Measurements from ENCODE around the gene CCDC33.

CCDC33 gene

GRCh38 chr15:74259292-74259648 lies 23.1 kb downstream of the CCDC33 start:
- DNase-seq, result no peak

DNA sequence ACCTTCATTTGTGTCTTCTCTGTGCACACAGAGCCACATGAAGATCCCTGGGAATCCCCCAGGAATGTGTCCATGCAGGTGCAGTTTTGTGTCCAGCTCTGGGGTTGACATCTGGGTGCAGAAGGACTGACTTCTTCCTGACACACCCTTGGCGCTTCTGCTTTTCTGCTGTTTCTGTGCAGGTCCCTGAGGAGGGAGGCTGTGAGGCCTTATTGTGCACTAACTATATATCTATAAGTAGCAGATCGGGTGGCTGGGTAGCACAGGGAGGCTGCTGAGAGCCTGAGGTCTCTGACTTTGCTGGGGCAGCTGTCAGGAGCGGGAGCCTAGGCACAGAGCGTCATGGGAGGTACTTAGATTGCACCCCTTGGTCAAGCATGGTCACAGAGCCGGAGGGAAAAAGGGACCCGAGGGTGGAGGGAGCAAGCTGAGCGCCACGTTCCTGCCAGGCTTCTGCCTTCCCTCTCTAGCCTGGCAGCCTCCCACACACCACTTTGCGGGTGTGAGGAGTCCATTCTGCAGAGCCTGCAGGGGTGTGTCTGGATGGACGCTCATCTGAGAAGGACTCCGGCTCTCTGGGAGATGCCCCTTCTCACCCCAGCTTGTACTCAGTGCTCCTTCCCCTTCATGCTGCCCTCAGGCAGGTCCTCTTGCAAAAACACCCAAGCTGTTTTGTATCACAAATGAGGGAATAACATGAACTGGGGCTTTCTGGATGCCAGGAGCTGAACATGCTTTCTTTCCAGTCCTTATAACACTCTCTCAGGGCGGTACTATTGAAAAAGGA lies 23.9 kb downstream of the CCDC33 start:
- no peak for DNase-seq

GRCh38 chr15:74261041-74261440 lies 24.9 kb downstream of the CCDC33 start:
- DNase-seq, result no peak

DNA sequence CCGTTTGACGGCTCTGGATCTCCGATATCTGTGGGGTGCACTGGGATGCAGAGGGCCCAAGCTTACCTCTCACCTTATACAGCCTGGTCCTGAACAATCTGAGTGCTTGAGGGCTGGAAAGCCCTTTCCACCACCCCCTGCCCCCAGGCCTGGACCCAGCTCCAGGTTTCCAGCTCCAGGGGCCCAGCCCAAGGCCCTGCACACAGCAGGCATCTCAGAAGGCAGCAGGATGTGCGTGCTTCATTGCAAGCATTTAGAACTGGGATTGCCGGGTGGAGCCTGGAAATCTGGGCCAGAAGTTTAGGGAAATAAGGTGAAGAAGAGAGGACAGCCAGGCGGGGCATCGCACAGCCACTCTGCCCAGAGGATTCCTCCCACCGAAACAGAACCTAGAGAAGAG lies 25.6 kb downstream of the CCDC33 start:
- no peak for DNase-seq

- no peak for DNase-seq
Measured at GRCh38 chr15:74262151-74262550, 26.0 kb downstream of the CCDC33 start.

- no peak for DNase-seq
Measured at GRCh38 chr15:74262625-74263024, 26.5 kb downstream of the CCDC33 start.

DNA sequence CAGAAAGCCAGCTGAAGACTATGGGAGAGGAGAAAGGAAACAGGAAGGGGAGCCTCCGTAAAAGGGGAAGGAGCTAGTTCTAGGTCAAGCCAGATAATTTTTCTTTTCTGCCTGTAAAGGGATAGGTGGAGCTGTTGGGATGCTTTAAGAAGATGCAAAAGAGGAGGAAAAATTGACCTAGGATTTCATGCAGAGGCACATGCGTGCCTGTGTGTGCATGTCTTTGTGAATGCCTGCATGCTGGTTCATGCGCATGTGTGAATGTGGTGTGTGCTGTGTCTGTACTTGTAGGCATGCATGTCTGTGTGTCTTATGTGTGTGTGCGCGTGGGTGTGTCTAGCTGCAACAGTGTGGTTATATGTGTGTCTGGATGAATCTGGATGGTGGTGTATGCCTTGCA lies 27.3 kb downstream of the CCDC33 start:
- DNase-seq, result peak in 1 of 4 experiments; percentile 5

- no peak for DNase-seq
Measured at GRCh38 chr15:74264081-74264501, 28.0 kb downstream of the CCDC33 start.

DNA sequence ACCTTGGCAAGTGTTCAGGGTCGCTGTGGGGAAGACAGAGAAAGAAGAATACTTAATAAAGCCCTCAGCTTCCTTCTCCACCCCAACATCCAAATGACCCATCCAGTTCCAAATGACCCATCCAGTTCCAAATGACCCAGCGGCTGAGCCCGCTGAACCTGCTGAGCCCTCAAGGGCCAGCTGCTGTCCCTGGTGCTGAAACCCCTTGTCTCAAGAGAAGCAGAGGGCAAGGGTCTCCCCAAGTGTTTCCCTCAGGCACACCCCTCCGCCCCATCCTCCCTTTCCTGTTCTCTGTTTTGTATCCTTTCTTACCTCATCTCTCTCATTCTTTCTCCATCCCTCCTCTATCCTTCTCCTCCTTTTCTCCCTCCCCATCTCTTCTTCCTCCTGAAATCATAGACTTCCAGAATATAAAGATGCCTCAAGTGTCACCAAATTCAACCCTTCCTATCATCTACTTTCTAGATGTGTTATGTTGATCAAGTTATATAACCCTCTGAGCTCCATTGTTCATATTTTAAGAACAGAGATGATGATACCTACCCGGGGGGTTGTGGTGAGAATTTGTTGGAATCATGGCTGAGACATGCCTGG lies 29.0 kb downstream of the CCDC33 start:
- DNase-seq, result peak; percentile 8 to 57 (median 32)

- no peak for DNase-seq
Measured at GRCh38 chr15:74268020-74268419, 31.9 kb downstream of the CCDC33 start.

- no peak for DNase-seq
Measured at GRCh38 chr15:74269362-74270035, 33.4 kb downstream of the CCDC33 start.

- DNase-seq, result no peak
Measured at GRCh38 chr15:74270155-74270554, 34.0 kb downstream of the CCDC33 start.

- no peak for DNase-seq
Measured at GRCh38 chr15:74270854-74271520, 34.9 kb downstream of the CCDC33 start.

DNA sequence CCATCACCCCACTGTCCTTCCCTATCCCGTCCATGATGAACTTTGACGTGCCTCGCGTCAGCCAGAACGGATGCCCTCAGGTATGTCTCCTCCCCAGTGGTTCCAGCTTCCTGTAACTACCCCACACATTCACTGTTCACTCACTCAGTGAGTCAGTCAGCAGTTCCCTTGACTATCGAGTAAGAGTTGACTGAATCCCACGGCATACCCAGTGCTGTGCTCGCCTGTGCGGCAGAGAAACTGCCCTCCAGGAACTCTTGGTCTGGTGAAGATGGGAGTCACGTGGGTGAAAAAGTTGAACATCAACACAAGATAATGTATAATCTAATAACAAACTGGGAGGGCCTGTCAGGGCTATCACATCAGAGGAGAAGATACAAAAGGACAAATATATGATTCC lies 36.7 kb downstream of the CCDC33 start:
- no peak for DNase-seq

DNA sequence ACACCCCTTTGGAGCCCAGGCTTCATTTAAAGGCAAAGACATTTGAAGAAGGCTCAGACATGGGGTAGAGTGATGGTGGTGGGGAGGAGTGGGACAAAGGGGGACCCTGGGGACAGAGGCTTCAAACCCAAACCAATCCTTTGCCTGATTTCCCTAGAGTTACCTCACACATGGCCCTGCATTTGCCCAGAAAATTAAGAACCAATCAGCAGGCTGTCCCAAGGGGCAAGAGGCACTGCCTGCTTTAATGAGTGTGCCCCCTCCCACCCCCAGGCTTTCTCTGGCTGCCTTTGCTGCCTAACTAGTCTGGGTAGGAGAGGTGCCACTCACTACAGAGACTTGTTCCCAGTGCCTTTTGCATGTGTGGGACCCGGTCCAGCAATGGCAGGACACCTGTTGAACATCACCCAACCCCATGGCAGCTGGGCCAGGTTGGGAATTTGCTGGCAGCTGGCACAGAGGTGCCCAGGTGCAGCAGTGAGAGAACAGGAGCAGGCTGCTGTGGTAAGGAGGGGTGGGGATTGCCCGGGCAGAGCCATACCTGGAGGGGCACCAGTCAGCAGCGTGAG lies 38.4 kb downstream of the CCDC33 start:
- no peak for DNase-seq

- no peak for DNase-seq
Measured at GRCh38 chr15:74275957-74276356, 39.8 kb downstream of the CCDC33 start.

- no peak for DNase-seq
Measured at GRCh38 chr15:74276560-74276959, 40.4 kb downstream of the CCDC33 start.

DNA sequence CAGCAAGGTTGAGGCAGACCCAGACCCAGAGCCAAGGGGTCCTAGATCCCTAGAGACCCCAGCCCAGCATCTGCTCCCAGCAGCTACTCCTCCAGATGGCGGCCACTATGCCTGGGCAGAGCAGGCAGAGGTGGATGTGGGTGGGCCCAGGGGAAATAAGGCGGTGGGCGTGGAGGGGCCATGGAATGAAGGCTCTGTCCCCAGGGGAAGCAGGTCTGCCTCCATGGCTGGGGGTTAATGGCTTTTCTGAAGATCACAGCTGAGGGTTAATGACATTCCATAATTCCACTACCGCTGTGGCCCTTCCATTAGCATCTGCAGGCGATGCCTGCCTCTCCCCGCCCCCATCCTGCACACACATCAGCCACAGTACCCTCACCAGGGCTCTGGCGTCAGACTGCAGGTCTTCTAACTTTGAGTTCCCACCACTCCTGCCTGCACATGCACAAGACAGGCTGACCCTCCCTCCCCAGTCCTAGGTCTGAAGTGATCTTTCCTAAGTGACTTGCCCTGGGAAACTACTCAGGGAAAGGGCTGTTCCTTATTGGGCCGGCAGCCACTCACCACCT lies 41.2 kb downstream of the CCDC33 start:
- no peak for DNase-seq

GRCh38 chr15:74278207-74278606 lies 42.1 kb downstream of the CCDC33 start:
- DNase-seq, result no peak

GRCh38 chr15:74281147-74282133 lies 45.3 kb downstream of the CCDC33 start:
- DNase-seq, result no peak

GRCh38 chr15:74283368-74283767 lies 47.2 kb downstream of the CCDC33 start:
- DNase-seq, result no peak
